GM12878 (cell line): ENCODE data around the gene MYO1E. TPM values are rescaled to one million over a fixed set of nuclear protein-coding genes. Genes with fewer than 3 reads are reported as not detected.

Source experiments
- ATAC-seq: fragments of 200-7000 bp; cut with Tn5 transposase; 3 replicates; pipeline ENCODE4 v1.9.1; 2020; ENCODE audit warnings: mild to moderate bottlenecking, moderate library complexity
- BruUV-seq: library from RNA; stranded (reverse); fragments of 400-500 nt; replicated peaks from 2 replicates; lab custom pipeline; 2021; lab: Mats Ljungman, UMichigan
- CTCF ChIA-PET: fragments of 300-600 bp; sonication (Branson Sonifier 250); formaldehyde crosslinking; extraction: SDS; loops from one replicate; lab custom pipeline; 2021; ENCODE audit warnings: inconsistent platforms; lab: Yijun Ruan, JAX
- POLR2A ChIA-PET: fragments of 350-600 bp; formaldehyde crosslinking; extraction: SDS; loops from one replicate; lab custom pipeline; 2021; ENCODE audit warnings: inconsistent platforms; lab: Charles Lee
- RAD21 ChIA-PET: fragments of 300-600 bp; sonication (Branson Sonifier 250); formaldehyde crosslinking; loops from one replicate; lab custom pipeline; 2023; ENCODE audit warnings: antibody characterized with exemption; ENCODE audit not compliant: unreplicated experiment; lab: Charles Lee
- SMC1A ChIA-PET: fragments of 300-600 bp; sonication (Branson Sonifier 250); formaldehyde crosslinking; loops from one replicate; lab custom pipeline; 2023; ENCODE audit not compliant: unreplicated experiment, uncharacterized antibody; lab: Charles Lee
- DNase-seq: peaks from one replicate; pipeline ENCODE4 v3.0.0-alpha.2; 2011; ENCODE audit warnings: low read depth, low spot score
- FAIRE-seq: peaks from 3 replicates; lab custom pipeline; 2011; peaks lifted over from hg19 to GRCh38; lab: Jason Lieb, UNC
- H2AFZ ChIP-seq: 2 replicates; pipeline ENCODE4 v1.6.0; 2011; ENCODE audit warnings: low read depth, low read length, control low read depth; ENCODE audit not compliant: control insufficient read depth
- H3K27ac ChIP-seq: 2 replicates; pipeline ENCODE4 v1.5.1; 2011; ENCODE audit warnings: control low read depth; ENCODE audit not compliant: control insufficient read depth, insufficient read depth
- H3K27me3 ChIP-seq, 2 experiments: replicated peaks in 1 of 2; 2 replicates each; pipeline versions ENCODE4 v1.6.0 to v1.6.1; 2011; ENCODE audit warnings: low read length in 1 of 2; ENCODE audit not compliant: control insufficient read depth in 2 of 2, insufficient read depth in 2 of 2
- H3K36me3 ChIP-seq, 2 experiments: 2 replicates each; pipeline ENCODE4 v1.5.1; 2011; ENCODE audit warnings: low read length in 1 of 2; ENCODE audit not compliant: control insufficient read depth in 2 of 2, insufficient read depth in 2 of 2
- H3K4me1 ChIP-seq: 2 replicates; pipeline ENCODE4 v1.6.1; 2011; ENCODE audit warnings: mild to moderate bottlenecking, low read length, moderate library complexity, mixed read lengths; ENCODE audit not compliant: control insufficient read depth, insufficient read depth
- H3K4me2 ChIP-seq: 2 replicates; pipeline ENCODE4 v1.6.0; 2011; ENCODE audit warnings: control low read depth; ENCODE audit not compliant: control insufficient read depth, insufficient read depth
- H3K4me3 ChIP-seq: fragments of 200-600 bp; sonication (generic); 2 replicates; pipeline ENCODE4 v1.5.1; 2016
- H3K79me2 ChIP-seq: 2 replicates; pipeline ENCODE4 v1.6.0; 2011; ENCODE audit warnings: low read length; ENCODE audit not compliant: control insufficient read depth, insufficient read depth
- H3K9ac ChIP-seq: 2 replicates; pipeline ENCODE4 v1.8.0; 2011; ENCODE audit warnings: low read length, control low read depth, mixed read lengths; ENCODE audit not compliant: control insufficient read depth, insufficient read depth
- H3K9me3 ChIP-seq: replicated peaks from 3 replicates; pipeline ENCODE4 v1.5.1; 2011; ENCODE audit warnings: mild to moderate bottlenecking, low read length; ENCODE audit not compliant: control insufficient read depth, insufficient read depth
- H4K20me1 ChIP-seq: 2 replicates; pipeline ENCODE4 v1.6.0; 2011; ENCODE audit not compliant: control insufficient read depth, insufficient read depth
- BMI1 ChIP-seq: fragments of 450-650 bp; IDR thresholded peaks from 2 replicates; pipeline ENCODE4 v1.6.1; 2016; ENCODE audit warnings: mild to moderate bottlenecking, moderate library complexity, borderline replicate concordance
- CBX5 ChIP-seq: sonication (generic); IDR thresholded peaks from 2 replicates; pipeline ENCODE4 v1.6.1; 2016; ENCODE audit warnings: low read depth, moderate library complexity, mild to moderate bottlenecking, inconsistent platforms
- CREM ChIP-seq: IDR thresholded peaks from 2 replicates; pipeline ENCODE4 v1.6.1; 2014; ENCODE audit warnings: antibody characterized with exemption, low read depth
- E2F4 ChIP-seq: IDR thresholded peaks from 2 replicates; pipeline ENCODE4 v1.6.1; 2012; ENCODE audit warnings: low read depth, low read length, improper control_type of control experiment
- HDGF ChIP-seq: fragments of 450-650 bp; IDR thresholded peaks from 2 replicates; pipeline ENCODE4 v1.6.1; 2016; ENCODE audit warnings: antibody characterized with exemption
- MEF2B ChIP-seq: fragments of 450-650 bp; IDR thresholded peaks from 2 replicates; pipeline ENCODE4 v1.6.1; 2018; ENCODE audit warnings: mild to moderate bottlenecking, moderate library complexity; ENCODE audit not compliant: partially characterized antibody, poor library complexity, severe bottlenecking
- MTA2 ChIP-seq: fragments of 450-650 bp; IDR thresholded peaks from 2 replicates; pipeline ENCODE4 v1.6.1; 2016; ENCODE audit warnings: low read depth, mild to moderate bottlenecking, moderate library complexity
- NFIC ChIP-seq: IDR thresholded peaks from 2 replicates; pipeline ENCODE4 v1.6.1; 2012; ENCODE audit warnings: low read depth, mild to moderate bottlenecking, inconsistent platforms, low read length, moderate library complexity
- POLR2AphosphoS2 ChIP-seq: IDR thresholded peaks from 2 replicates; pipeline ENCODE4 v1.6.1; 2011; ENCODE audit warnings: low read depth, mild to moderate bottlenecking, low read length, improper control_type of control experiment, moderate library complexity
- REST ChIP-seq: IDR thresholded peaks from 2 replicates; pipeline ENCODE4 v1.6.1; 2012; ENCODE audit warnings: mild to moderate bottlenecking, low read depth, low read length
- RFX5 ChIP-seq: IDR thresholded peaks from 2 replicates; pipeline ENCODE4 v1.6.1; 2011; ENCODE audit warnings: low read depth, low read length, improper control_type of control experiment
- SMC3 ChIP-seq: IDR thresholded peaks from 2 replicates; pipeline ENCODE4 v1.6.1; 2011; ENCODE audit warnings: low read length, improper control_type of control experiment, borderline replicate concordance
- SRF ChIP-seq, 2 experiments: IDR thresholded peaks; 2 replicates each; pipeline ENCODE4 v1.6.1; 2011; ENCODE audit warnings: low read depth in 2 of 2, low read length in 2 of 2, mild to moderate bottlenecking in 1 of 2, moderate library complexity in 1 of 2
- TAF1 ChIP-seq: IDR thresholded peaks from 2 replicates; pipeline ENCODE4 v1.6.1; 2011; ENCODE audit warnings: mild to moderate bottlenecking, low read depth, low read length, borderline replicate concordance
- TBL1XR1 ChIP-seq: IDR thresholded peaks from 2 replicates; pipeline ENCODE4 v1.6.1; 2012; ENCODE audit warnings: low read depth, low read length, improper control_type of control experiment
- TCF3 ChIP-seq: IDR thresholded peaks from 2 replicates; pipeline ENCODE4 v1.6.1; 2012; ENCODE audit warnings: low read depth, mild to moderate bottlenecking, low read length, borderline replicate concordance; ENCODE audit not compliant: insufficient read depth
- ZBTB4 ChIP-seq: fragments of 450-650 bp; formaldehyde crosslinking; IDR thresholded peaks from 2 replicates; pipeline ENCODE4 v1.4.0; 2022; ENCODE audit warnings: mild to moderate bottlenecking, moderate library complexity
- WGBS: methylation state at CpG from one replicate; pipeline ENCODE4 v1.1.6; 2016; ENCODE audit warnings: low lambda C conversion rate; ENCODE audit not compliant: insufficient replicate concordance, insufficient coverage; ENCODE audit errors: missing lambda C conversion rate; 5-methylcytosine and 5-hydroxymethylcytosine counted together
- in situ Hi-C: fragments of 300-500 bp; cut with MboI; formaldehyde crosslinking; loops from 9 replicates; pipeline ENCODE4 v1.14.3; 2018; ENCODE audit warnings: mixed read lengths
- intact Hi-C: fragments of 100-400 bp; cut with micrococcal nuclease; formaldehyde crosslinking; loops from one replicate; pipeline ENCODE4 v1.14.2; 2022; ENCODE audit not compliant: unreplicated experiment
- polyA plus RNA-seq, 11 experiments: library from polyadenylated mRNA; depleted of rRNA in 4 of 11; unstranded in 6 of 11; stranded (reverse) in 5 of 11; fragments of >200 nt; fragmentation: Nextera tagmentation in 4 of 11; fragmentation: Illumina TruSeq in 1 of 11; extraction: Ambion mirVana in 4 of 11; extraction: Trizol in 1 of 11; gene quantifications; 1 replicate in 1 of 11; 2 replicates in 10 of 11; pipeline versions ENCODE4 v1.2.1 to v1.2.3, GENCODE V29; 2011 to 2016; ENCODE audit warnings: inconsistent platforms in 2 of 11, missing spikeins in 2 of 11, low read depth in 1 of 11
- total RNA-seq, 4 experiments: library from RNA; depleted of rRNA in 3 of 4; stranded (reverse); fragments of >200 nt in 3 of 4; fragmentation: Illumina TruSeq in 1 of 4; extraction: Trizol in 1 of 4; gene quantifications; 2 replicates each; pipeline versions ENCODE4 v1.2.1 to v1.2.3, GENCODE V29; 2013 to 2021

The MYO1E gene
- total and polyA plus RNA-seq, 10 of the 15 experiments (the other 5 are each of a cell fraction or from before 2014, with no cell fraction given) = 10.3 to 266 (median 64.9) TPM

- no peak for TF ChIP-seq REST
- TF ChIP-seq TCF3 = no peak
- no peak for TF ChIP-seq ZBTB4 (CRISPR knock-in tag)
- TF ChIP-seq MEF2B = no peak
Measured at GRCh38 chr15:59266028-59266427, 106.6 kb downstream of the MYO1E start (continued).

GRCh38 chr15:59262316-59262715, 110.4 kb downstream of the MYO1E start:
- FAIRE-seq (no peak), DNase-seq (no peak), ATAC-seq (no peak)
- in situ Hi-C loops = no loop called here
- H3K79me2 ChIP-seq = no peaks in the 10 kb centered on the region; the same call in 1 of the 2 replicates
- H3K27ac ChIP-seq = no peak overlapping the region
- 98% methylated on average over 7 of the region's 7 CpGs for WGBS
- no peaks in the 10 kb centered on the region for H3K4me1 ChIP-seq
- peaks cover 0 to 34% of the 10 kb centered on the region in 2 experiments for H3K36me3 ChIP-seq
- H2AFZ ChIP-seq = no peak overlapping the region
- H4K20me1 ChIP-seq = no peaks in the 10 kb centered on the region
- no peak overlapping the region for H3K4me2 ChIP-seq
- H3K9me3 ChIP-seq = no peaks in the 10 kb centered on the region
- no peak overlapping the region for H3K9ac ChIP-seq
- intact Hi-C loops = no loop called here
- no peak overlapping the region for H3K4me3 ChIP-seq
- no TSS peak for BruUV-seq
- SMC1A ChIA-PET = no interaction called here
- CTCF ChIA-PET = no interaction called here
- no peaks in the 10 kb centered on the region for H3K27me3 ChIP-seq
- RAD21 ChIA-PET = no interaction called here
- POLR2A ChIA-PET = no interaction called here
- TF ChIP-seq SRF (IDR thresholded peaks at IDR 0.05; ENCODE audit: low read depth in 2 of 2, low read length in 2 of 2) = no peak
- TF ChIP-seq POLR2AphosphoS2 = no peak
- TF ChIP-seq E2F4 = no peak
- no peak for TF ChIP-seq CBX5
- no peak for TF ChIP-seq RFX5
- TF ChIP-seq BMI1 = no peak
- TF ChIP-seq NFIC = no peak
- TF ChIP-seq TAF1 = no peak
- no peak for TF ChIP-seq HDGF
- no peak for TF ChIP-seq CREM
- TF ChIP-seq SMC3 = no peak
- no peak for TF ChIP-seq TBL1XR1
- no peak for TF ChIP-seq MTA2
